GM21786 (cell line): Measurements from ENCODE around the gene PCDH15.

Source experiments
- ATAC-seq: cut with Tn5 transposase; IDR thresholded peaks from one replicate; pipeline ENCODE4 v1.9.1; 2021; ENCODE audit not compliant: unreplicated experiment

PCDH15 gene

DNA sequence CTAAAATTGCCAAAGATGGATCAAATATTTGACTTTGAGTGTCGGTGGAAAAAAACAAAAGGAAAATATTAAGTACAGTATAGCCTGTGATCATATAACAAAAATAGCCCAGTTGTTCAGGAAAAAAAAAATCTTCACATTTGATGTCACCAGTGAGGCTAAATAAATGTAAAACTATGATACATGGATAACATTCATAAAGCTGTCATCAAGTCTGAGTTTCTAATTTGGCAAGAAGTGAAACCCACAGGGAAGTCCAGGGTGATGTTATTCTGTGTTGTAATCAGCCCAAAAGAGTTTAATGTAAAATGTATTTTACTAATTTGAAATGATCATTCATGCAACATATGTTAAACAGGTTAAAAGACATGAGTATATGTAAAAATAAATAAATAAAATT lies 908.0 kb downstream of the PCDH15 start:
- no peak for ATAC-seq

DNA sequence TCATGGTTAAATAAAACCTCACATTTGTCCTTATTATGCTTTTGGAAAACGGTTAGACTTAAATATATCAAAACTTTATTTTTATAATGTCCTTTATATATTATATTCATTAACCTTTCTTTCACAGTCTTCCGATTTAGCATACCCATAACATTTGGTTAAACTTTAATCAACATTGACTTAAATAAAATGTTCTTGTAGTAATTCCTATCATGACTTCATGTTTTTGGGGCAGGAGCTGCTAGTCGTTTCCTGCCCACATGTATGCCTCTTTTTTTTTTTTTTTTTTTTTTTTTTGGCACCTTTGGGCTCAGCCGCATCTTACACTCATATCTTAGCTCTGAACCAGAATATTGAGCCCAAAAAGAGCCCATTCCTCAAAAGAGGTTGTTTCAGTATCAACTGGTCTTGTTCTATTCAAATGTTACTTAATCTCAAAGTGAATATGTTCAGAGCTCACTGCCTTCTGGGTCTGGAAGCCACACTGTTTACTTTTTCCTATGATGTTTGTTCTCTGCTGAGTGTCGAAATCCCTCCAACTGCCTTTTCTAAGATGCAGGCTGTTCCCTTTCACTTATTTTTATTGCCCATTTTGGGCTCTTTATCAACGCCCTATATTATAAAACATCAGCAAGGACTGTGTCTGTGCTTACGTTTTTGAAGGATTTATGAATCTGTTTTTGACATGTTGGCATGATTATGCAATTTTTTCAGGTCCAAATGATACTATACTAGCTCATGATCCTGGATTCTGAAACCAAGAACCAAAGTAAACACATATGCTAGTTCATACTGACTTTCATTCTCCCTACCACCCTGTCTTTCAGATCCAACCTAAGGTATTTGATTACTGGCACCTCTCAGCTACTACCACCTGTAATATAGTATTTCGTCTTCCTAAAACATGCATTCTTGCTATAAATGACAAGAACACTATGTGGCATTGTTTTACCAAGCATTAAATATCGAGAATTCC lies 914.4 kb downstream of the PCDH15 start:
- no peak for ATAC-seq

DNA sequence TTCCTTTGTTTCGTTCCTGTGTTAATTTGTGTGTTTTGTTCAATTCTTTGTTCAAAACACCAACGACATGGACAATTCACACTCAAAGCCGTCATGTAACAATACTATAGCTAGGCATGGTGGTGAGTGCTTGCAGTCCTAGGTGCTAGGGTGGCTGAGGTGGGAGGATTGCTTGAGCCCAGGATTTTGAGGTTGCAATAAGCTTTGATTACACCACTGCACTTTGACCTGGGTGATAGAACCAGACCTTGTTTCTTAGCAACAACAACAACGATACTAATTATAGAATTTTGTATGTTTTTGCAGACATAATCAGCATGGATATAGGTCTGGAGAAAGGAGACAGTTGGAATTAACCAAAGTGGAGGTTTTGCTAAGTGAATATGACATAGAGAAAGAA lies 936.2 kb downstream of the PCDH15 start:
- no peak for ATAC-seq

DNA sequence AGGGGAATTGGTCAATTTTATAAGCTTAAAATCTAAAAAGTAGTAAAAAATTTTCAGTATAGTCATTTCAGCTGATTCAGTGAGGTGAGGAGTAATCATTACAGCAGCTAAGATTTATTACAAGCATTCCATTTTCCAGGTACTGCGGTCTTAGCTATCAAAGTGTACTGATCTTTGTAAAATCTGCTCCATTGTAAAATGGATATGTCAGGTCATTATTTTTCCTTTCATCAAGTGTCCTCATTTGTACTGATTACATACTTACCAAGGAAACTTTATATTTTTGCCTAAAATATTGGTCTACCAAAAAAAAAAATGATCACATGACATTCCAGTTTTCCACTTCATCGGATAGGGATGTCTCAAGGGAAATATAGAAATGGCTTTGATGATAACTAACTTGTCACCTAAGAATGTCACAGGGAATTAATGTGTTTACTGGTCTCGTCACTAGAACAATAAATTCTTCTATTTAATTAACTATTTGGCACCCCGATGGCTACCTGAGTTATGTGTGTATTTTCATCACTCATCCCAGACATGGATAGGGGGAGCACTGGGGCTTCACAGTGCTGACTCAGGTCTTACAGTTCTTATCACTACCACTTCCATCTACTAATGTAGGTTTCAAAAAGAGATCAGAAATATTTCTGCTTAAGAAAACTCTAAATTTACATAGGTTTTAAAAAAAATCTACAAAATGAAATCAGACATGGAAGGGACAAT lies 948.4 kb downstream of the PCDH15 start:
- no peak for ATAC-seq

DNA sequence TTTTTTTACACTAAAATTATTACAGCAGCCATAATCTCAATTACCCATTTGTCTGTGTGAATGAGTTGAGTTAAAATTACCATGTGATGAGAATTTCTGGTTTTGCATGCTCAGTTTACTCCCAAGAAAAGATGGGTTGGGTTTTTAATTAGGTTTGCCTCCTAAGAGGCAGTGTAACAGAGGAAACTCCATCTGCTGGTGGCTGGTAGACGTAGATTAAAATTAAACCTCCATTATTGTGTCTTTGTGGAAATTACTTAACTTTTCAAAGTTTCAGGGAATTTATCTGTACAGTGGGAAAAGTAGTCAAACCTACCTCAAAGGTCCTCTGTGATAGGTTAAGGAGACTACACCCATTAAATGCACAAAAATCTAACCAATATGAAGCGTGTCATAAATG lies 954.2 kb downstream of the PCDH15 start:
- no peak for ATAC-seq

DNA sequence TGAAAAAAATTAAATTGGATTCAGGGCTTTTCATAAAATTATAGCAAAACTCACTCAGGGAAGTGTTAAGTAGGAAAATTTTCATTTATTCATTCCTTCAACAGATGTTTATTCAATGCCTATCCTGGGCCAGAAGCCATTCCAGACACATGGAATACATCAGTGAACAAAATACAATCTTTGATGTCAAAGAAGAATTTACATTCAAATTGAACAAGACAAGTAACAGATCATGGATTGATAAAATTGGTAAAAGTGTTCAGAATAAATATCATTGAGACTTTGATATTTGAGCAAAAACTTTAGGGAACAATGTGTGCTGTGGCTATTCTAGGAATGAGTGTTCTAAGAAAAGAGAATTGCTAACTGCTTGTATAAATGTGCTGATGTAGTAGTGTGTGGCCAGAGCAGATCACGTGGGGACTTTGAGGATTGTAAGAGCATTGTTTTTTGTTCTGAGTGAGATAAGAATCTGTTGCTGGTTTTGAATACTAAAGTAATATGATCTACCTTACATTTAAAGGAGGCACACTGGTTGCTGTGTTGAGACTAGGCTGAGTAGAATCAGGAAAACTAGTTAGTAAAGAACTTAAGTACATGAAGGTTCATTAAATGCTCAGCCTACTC lies 957.2 kb downstream of the PCDH15 start:
- ATAC-seq: no peak

DNA sequence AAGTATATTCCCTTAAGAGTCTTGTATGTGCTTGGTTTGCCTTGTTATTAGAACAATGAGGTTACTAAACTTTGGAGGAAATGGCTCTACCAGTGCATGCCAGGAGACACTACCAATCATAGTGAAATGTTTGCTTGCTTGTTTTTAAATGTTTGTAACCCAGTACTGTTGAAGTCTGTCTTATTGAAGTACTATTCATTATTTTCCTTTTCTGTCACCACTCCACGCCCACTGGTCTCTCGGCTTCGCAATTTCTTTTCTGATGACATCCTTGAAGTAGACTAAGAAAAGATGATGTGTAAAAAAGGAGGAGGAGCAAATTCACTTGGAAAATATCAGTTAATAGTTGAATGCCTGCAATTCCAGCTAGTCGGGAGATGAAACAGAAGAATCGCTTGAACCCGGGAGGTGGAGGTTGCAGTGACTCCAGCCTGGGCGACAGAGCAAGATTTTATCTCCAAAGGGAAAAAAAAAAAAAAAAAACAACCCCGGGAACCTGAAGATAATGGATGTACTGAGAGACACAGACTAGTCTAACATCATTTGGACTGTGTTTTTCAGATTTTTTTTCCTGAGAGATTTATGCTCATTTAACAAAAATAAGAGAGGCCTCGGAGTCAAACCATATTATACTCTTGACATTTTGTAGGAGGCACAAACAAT lies 959.4 kb downstream of the PCDH15 start:
- no peak for ATAC-seq

DNA sequence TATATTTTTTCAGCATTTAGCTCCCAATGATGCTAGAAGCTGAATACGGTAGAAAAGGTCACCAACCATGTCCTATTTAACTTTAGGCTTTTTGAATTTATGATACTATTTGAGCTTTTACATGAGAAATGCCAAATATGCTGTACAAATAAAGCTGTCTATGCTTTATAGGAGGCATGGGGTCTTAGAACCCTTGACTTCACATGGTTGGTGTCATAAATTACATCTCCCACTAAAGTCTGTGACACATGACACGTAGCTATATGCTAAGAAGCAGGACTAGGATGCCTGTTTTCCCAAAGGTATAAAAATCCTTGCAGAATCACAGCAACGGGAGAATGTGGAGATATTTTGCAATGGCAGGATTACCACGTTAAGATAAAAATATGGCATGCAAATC lies 960.4 kb downstream of the PCDH15 start:
- ATAC-seq: no peak

DNA sequence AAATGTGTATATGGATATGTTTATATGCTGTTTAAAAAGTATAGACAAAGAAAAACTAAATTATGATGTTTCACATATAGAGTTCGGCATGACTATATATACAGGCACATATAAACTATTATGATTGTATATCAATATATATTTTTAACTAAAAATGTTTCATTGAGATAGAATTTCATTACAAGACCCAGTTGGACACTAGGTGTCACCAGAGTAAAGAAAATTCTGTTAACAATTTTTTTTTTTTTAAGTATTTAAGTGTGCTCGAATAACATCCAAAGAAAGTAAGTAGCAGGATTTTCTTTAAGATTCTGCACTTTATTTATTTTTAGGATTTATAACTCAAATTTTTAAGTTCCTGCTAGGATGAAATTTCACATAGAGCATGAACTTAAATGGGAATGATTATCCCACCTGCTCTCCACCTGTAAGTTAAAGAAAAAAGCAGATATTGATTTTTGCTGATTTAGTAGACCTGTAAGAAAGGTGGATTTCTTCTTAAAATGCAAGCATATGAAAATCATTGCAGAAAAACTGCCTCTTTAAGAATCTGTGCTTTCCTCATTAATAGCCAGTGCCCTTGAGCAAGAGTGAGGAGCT lies 961.5 kb downstream of the PCDH15 start:
- ATAC-seq: no peak

DNA sequence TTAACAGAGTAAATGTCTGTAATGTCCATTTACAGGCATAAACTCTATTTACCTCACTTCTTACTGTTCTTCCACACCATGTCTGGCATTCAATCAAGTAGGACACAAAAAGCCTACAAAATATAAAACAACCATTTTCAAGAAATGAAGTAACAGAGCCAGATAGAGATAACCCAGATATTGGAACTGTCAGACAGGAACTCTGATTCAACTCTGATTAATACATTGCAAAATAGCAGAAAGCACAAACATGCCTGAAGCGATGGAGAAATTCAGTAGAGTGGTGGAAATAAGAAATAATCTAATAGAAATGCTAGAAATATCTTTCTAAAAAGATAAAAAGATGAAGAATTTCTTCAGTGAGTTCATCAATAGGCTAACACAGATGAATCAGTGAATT lies 964.4 kb downstream of the PCDH15 start:
- ATAC-seq: no peak

DNA sequence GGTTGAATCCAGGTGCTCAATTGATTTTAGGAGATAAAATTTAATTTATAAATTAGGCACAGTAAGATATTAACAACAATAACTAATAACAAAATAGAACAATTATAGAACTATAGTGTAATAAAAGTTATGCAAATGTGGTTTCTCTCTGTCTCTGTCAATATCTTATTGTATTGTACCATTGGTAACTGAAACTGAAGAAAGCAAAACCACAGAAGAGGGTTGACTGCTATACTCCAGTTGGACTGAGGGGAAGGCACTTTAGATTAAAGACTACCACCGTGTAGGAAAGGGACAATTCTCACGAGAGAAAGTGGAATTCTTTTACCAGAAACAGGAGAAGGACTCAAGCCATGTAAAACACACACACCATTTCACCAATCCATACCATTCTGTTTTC lies 967.1 kb downstream of the PCDH15 start:
- ATAC-seq: no peak

DNA sequence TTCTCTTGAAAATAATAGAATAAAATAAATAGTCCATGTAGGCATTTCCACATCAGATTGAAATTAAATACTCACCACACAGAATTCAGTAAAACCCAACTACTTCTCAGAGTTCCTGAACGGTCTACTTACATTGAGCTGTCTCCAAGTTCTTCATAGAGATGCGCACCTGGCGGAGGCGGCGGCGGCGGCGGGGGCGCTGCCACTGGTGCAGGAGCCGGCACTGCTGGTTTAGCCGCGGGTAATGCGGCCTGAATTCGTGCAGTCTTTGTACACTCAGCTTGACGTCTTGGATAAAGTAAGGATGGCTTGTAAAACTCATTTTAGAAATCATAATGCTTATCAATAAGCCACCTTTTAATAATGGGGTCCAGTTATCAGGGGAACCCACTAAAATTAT lies 973.8 kb downstream of the PCDH15 start:
- no peak for ATAC-seq

DNA sequence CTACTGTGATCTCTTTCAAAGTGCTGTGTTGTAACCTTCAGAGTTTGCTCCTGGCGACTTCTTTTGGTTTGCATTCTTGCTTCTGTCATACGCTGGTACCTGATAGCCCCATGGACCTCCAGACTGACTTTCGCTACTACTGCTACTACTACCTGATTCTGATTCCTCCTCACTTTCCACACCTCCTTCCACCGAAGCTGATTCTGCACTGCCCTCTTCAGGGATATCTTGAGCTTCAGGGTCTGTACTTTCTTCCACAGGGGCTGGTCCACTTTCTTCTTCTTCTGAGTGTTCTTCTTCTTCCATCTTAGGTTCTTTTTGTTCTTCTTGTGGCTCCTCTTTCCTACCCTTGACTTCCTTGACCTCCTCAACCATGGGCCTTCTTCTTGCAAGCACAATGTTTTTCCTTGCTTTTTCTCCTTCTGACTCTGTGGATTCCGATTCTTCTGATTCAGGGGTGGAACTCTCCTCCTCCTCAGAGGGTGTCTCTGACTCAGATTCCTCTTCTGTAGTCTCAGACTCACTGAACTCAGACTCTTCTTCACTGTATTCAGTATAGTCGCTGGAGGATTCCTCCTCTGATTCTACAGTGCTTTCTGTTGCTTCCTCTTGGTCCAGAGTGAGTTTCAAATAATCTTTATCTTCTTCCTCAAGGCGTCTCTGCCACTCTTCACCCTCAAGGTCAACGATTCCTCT lies 992.2 kb downstream of the PCDH15 start:
- ATAC-seq: no peak

DNA sequence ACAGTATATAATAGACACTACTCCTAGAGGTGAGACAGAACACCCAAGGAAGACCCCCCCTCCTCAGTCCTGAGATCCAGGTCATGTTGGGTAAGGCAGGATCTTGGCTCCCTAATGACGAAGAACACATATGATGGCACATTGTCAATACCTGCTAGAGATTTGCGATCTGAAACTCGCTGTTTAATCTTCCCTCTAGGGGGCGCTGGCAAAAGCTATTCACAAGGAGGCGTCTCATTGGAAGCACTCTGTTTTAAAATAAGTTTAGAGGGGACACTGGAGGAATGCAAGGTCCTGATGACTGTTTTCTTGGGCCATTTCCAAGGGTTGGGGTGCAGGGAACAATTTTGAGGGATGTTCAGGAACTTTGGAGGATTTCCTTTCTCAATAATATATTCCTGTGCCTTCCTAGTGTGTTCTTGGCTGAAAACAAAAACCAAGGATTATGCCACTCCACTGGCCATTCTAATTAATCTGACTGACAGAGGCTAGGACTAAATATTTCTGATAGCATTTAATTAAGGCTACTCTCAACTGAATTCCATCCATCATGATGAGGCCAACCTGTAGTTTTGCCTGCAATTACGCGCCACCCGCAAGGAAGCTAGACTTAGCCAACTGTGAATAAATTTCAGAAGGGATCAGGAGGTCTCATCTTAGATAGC lies 1014.7 kb downstream of the PCDH15 start:
- ATAC-seq: no peak

DNA sequence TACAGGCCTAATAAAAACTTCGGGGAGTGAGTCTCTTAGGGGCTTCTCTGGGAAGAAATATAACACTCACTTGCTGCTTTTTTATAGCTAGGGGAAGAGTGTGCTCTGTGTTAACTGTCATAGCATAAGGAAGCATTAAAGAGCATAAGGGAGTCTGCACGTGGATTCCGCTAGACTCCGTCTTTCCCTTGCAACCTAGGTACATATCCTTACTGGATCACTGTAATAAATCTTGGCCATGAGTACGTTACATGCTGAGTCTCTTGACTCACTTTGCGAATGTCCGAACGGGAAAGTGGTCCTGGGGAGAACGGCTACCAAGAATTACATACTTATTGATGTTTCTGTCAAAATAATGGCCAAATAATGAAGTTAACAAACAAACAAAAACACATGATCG lies 1029.3 kb downstream of the PCDH15 start:
- no peak for ATAC-seq

DNA sequence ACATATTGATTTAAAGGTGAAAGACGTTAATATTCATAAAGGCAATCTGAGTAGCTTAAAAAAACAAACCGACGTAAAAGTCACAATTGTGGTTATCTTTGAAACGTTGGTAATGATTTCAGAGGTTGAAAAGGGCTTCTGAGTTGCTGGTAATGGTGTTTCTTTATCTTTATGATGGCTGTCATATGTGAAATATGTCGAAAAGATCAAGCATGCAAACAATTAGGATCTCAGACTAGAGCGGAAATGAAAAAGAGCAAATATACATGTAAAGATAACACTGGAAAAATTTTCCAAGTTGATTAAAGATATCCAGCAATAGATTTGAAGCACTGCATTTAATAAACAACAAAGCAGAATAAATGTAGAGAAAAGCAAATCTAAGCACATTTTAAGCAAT lies 1030.1 kb downstream of the PCDH15 start:
- no peak for ATAC-seq

DNA sequence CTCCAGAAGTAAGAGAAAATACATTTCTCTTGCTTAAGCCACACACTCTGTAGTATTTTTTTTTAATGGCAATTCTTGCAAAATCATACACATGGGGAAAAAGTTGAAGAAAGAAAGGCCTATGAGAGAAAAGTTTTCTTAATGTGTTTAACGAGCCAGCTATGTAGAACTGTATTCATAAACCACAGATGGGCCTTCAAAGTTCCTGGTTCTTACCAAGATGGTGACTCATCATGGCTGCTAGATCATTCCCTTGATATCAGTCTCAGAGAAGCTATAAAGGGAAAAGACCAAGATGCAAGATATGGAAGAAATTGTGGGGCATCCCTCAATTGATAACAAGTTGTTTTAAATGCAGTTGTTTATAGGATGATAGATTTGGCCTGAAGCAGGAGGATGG lies 1035.7 kb downstream of the PCDH15 start:
- no peak for ATAC-seq

DNA sequence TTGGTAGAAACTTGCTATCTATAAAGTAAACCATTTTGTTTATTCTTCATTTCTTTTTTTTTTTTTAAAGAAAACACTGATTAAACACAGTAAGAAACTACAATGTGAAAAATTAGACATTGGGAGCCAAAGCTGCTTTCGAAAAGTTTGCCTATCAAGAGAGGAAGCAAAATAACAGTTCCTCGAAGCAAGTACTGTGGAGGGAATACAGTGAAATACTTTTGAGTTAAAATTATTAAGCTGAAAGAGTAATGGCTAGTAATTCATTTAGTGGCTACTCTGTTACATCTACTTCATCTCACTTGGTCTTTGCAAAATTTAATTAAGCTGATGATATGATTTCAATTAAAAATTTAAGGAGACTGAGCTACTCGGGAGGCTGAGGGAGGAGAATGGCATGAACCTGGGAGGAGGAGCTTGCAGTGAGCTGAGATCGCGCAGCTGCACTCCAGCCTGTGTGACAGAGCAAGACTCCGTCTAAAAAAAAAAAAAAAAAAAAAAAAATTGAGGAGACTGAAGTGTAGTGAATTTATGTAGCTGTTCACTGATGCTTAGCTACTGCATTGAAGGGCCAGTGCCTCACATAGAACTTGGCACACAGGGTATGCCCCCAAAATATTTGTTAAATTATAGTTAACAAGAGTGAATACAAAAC lies 1046.3 kb downstream of the PCDH15 start:
- ATAC-seq: no peak
